Measurements from ENCODE around the gene DUOX1.
A peak's percentile ranks its signal among the peaks of the same experiment; 100 is the strongest.

The DUOX1 gene

DNA sequence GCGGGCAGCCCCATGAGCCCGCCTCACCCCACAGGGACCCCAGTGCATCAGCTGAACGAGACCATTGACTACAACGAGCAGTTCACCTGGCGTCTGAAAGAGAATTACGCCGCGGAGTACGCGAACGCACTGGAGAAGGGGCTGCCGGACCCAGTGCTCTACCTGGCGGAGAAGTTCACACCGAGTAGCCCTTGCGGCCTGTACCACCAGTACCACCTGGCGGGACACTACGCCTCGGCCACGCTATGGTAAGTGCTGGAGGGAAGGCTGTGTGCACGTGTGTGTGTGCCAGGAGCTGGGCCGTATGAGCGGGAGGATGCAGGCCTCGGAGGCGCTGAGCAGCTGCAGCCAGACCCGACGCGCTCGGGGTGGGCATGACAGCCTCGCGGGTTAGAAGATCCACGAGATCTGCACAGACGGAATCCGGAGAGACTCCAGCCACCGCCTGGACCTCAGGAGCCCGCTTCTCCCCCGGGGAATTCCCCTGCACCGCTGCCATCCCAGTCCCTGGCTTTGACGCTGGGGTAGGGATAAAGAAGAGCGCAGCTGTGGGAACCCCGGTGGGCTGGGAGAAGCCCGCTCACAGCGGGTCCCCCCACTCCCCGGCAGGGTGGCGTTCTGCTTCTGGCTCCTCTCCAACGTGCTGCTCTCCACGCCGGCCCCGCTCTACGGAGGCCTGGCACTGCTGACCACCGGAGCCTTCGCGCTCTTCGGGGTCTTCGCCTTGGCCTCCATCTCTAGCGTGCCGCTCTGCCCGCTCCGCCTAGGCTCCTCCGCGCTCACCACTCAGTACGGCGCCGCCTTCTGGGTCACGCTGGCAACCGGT, 13.1 kb upstream of the DUOX1 start:
- Histone ChIP-seq H3F3A (ENCODE audit: low read depth) (no peaks in the 10 kb centered on the region), H4K20me1 (ENCODE audit: insufficient read depth, low read length, poor library complexity, severe bottlenecking) (no peaks in the 10 kb centered on the region), H2AFZ (ENCODE audit: low read length) (no peak overlapping the region), H3K4me1 (ENCODE audit: insufficient read depth, low read length, poor library complexity, severe bottlenecking) (no peaks in the 10 kb centered on the region), H3K79me2 (ENCODE audit: insufficient read depth, low read length) (no peaks in the 10 kb centered on the region), H3K9ac (ENCODE audit: low read depth, low read length, poor library complexity, severe bottlenecking) (no peak overlapping the region), H3K4me2 (ENCODE audit: low read depth, low read length, poor library complexity, severe bottlenecking) (no peak overlapping the region), H3K9me2 (replicated peaks; ENCODE audit: low read depth, low read length) (no peaks in the 10 kb centered on the region), H3K9me3 (ENCODE audit: insufficient read depth, low read depth, low read length) (no peaks in the 10 kb centered on the region), H3K4me3 (ENCODE audit: low read length, poor library complexity, severe bottlenecking) (no peak overlapping the region), H3K27me3 (ENCODE audit: insufficient read depth, low read length, poor library complexity, severe bottlenecking) (no peaks in the 10 kb centered on the region), H3K36me3 (ENCODE audit: insufficient read depth, low read length) (no peaks in the 10 kb centered on the region)
- no peak for TF ChIP-seq EZH2phosphoT487 (IDR thresholded peaks at IDR 0.05; ENCODE audit: borderline replicate concordance)
- TF ChIP-seq, protein P1, sequence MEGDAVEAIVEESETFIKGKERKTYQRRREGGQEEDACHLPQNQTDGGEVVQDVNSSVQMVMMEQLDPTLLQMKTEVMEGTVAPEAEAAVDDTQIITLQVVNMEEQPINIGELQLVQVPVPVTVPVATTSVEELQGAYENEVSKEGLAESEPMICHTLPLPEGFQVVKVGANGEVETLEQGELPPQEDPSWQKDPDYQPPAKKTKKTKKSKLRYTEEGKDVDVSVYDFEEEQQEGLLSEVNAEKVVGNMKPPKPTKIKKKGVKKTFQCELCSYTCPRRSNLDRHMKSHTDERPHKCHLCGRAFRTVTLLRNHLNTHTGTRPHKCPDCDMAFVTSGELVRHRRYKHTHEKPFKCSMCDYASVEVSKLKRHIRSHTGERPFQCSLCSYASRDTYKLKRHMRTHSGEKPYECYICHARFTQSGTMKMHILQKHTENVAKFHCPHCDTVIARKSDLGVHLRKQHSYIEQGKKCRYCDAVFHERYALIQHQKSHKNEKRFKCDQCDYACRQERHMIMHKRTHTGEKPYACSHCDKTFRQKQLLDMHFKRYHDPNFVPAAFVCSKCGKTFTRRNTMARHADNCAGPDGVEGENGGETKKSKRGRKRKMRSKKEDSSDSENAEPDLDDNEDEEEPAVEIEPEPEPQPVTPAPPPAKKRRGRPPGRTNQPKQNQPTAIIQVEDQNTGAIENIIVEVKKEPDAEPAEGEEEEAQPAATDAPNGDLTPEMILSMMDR (conservative IDR thresholded peaks at IDR 0.05; ENCODE audit: low read length), result no peak

- H3K4me3 ChIP-seq (ENCODE audit: low read length, poor library complexity, severe bottlenecking), result peak overlapping the region; percentile 25
- peak overlapping the region; percentile 78 for H2AFZ ChIP-seq (ENCODE audit: low read length)
- TF ChIP-seq, protein P1 (conservative IDR thresholded peaks at IDR 0.05; ENCODE audit: low read length), result no peak
- no peak for TF ChIP-seq EZH2phosphoT487 (IDR thresholded peaks at IDR 0.05; ENCODE audit: borderline replicate concordance)
- H3K27me3 ChIP-seq (ENCODE audit: insufficient read depth, low read length, poor library complexity, severe bottlenecking), result no peaks in the 10 kb centered on the region
- H3F3A ChIP-seq (ENCODE audit: low read depth), result no peaks in the 10 kb centered on the region
- H3K79me2 ChIP-seq (ENCODE audit: insufficient read depth, low read length), result no peaks in the 10 kb centered on the region
- H3K9ac ChIP-seq (ENCODE audit: low read depth, low read length, poor library complexity, severe bottlenecking), result no peak overlapping the region
- no peaks in the 10 kb centered on the region for H3K36me3 ChIP-seq (ENCODE audit: insufficient read depth, low read length)
- no peaks in the 10 kb centered on the region for H3K4me1 ChIP-seq (ENCODE audit: insufficient read depth, low read length, poor library complexity, severe bottlenecking)
- peak overlapping the region; percentile 37 for H3K4me2 ChIP-seq (ENCODE audit: low read depth, low read length, poor library complexity, severe bottlenecking)
- H3K9me3 ChIP-seq (ENCODE audit: insufficient read depth, low read depth, low read length), result no peaks in the 10 kb centered on the region
- no peaks in the 10 kb centered on the region for H4K20me1 ChIP-seq (ENCODE audit: insufficient read depth, low read length, poor library complexity, severe bottlenecking)
- H3K9me2 ChIP-seq (replicated peaks; ENCODE audit: low read depth, low read length), result no peaks in the 10 kb centered on the region
Measured at GRCh38 chr15:45117308-45118130, 12.3 kb upstream of the DUOX1 start.

GRCh38 chr15:45118131-45118588, 11.6 kb upstream of the DUOX1 start:
- Histone ChIP-seq H3K4me2 (ENCODE audit: low read depth, low read length, poor library complexity, severe bottlenecking) (peak overlapping the region; percentile 37), H3K4me3 (ENCODE audit: low read length, poor library complexity, severe bottlenecking) (peak overlapping the region; percentile 25), H3K4me1 (ENCODE audit: insufficient read depth, low read length, poor library complexity, severe bottlenecking) (no peaks in the 10 kb centered on the region), H3K9ac (ENCODE audit: low read depth, low read length, poor library complexity, severe bottlenecking) (no peak overlapping the region), H2AFZ (ENCODE audit: low read length) (peak overlapping the region; percentile 78), H3K27me3 (ENCODE audit: insufficient read depth, low read length, poor library complexity, severe bottlenecking) (no peaks in the 10 kb centered on the region), H4K20me1 (ENCODE audit: insufficient read depth, low read length, poor library complexity, severe bottlenecking) (no peaks in the 10 kb centered on the region), H3K36me3 (ENCODE audit: insufficient read depth, low read length) (no peaks in the 10 kb centered on the region), H3K9me2 (replicated peaks; ENCODE audit: low read depth, low read length) (no peaks in the 10 kb centered on the region), H3F3A (ENCODE audit: low read depth) (no peaks in the 10 kb centered on the region), H3K9me3 (ENCODE audit: insufficient read depth, low read depth, low read length) (no peaks in the 10 kb centered on the region), H3K79me2 (ENCODE audit: insufficient read depth, low read length) (no peaks in the 10 kb centered on the region)
- TF ChIP-seq EZH2phosphoT487 (IDR thresholded peaks at IDR 0.05; ENCODE audit: borderline replicate concordance), result no peak
- TF ChIP-seq, protein P1 (conservative IDR thresholded peaks at IDR 0.05; ENCODE audit: low read length), result peak; percentile 100
